Colonic mucosa (tissue), 4 donors: Measurements from ENCODE around the gene TMPRSS6. TPM values are rescaled to one million over a fixed set of nuclear protein-coding genes. Genes with fewer than 3 reads are reported as not detected.

Experiments used
- DNase-seq: peaks from one replicate; pipeline ENCODE4 v3.0.0-alpha.2; 2020
- H3K27ac ChIP-seq: fragments of 200-600 bp; one replicate; pipeline ENCODE4 v1.8.0; 2021
- H3K27me3 ChIP-seq: fragments of 200-600 bp; one replicate; pipeline ENCODE4 v1.8.0; 2021
- H3K36me3 ChIP-seq: fragments of 200-600 bp; one replicate; pipeline ENCODE4 v1.8.0; 2021
- H3K4me1 ChIP-seq: fragments of 200-600 bp; one replicate; pipeline ENCODE4 v1.8.0; 2021; ENCODE audit warnings: mild to moderate bottlenecking
- H3K4me3 ChIP-seq: fragments of 200-600 bp; one replicate; pipeline ENCODE4 v1.8.0; 2021
- H3K9ac ChIP-seq, 2 donors: one replicate each; pipeline ENCODE4 v1.7.0; 2013; ENCODE audit warnings: control low read depth in 2 of 2, low read depth in 2 of 2, low read length in 2 of 2
- H3K9me3 ChIP-seq: fragments of 200-600 bp; one replicate; pipeline ENCODE4 v1.8.0; 2021
- CTCF ChIP-seq: fragments of 200-600 bp; IDR thresholded peaks from one replicate; pipeline ENCODE4 v1.8.0; 2022; ENCODE audit warnings: antibody characterized with exemption, mild to moderate bottlenecking
- intact Hi-C: fragments of 100-400 bp; cut with DNase I; formaldehyde crosslinking; loops from one replicate; pipeline ENCODE4 v1.14.1; 2022
- total RNA-seq, 2 donors: library from RNA; stranded (reverse); fragmentation: NEBNext Ultra II Directional in 1 of 2; extraction: Animal tissue kit (Norgen Biotek cat#: 25700) in 1 of 2; gene quantifications; one replicate each; pipeline ENCODE4 v1.2.1, GENCODE V29; 2021
- donor health status: healthy.
- donor health status: DM: no; HTN: no; CAD: no.
- donor health status: DM: no; HTN: no; CAD: no.

The TMPRSS6 gene
- total RNA-seq, 2 donors from 2014 or later, result 0.10 to 1.5 TPM

GRCh38 chr22:37120569-37121340 is 11.2 kb upstream of the TMPRSS6 start:
- Histone ChIP-seq H3K27ac (no peak overlapping the region), H3K4me3 (no peak overlapping the region), H3K36me3 (no peaks in the 10 kb centered on the region), H3K9me3 (no peaks in the 10 kb centered on the region), H3K27me3 (no peaks in the 10 kb centered on the region), H3K4me1 (no peaks in the 10 kb centered on the region), H3K9ac (no peak overlapping the region)
- intact Hi-C loops, result no loop called here
- TF ChIP-seq CTCF, result no peak
- no peak for DNase-seq

- H3K4me3 ChIP-seq, result no peak overlapping the region
- no peaks in the 10 kb centered on the region for H3K36me3 ChIP-seq
- H3K9ac ChIP-seq, result no peak overlapping the region
- no peaks in the 10 kb centered on the region for H3K4me1 ChIP-seq
- H3K9me3 ChIP-seq, result no peaks in the 10 kb centered on the region
- no peak for DNase-seq
- no peak overlapping the region for H3K27ac ChIP-seq
- no peaks in the 10 kb centered on the region for H3K27me3 ChIP-seq
- intact Hi-C loops, result no loop called here
- no peak for TF ChIP-seq CTCF
Measured at GRCh38 chr22:37119872-37120271, 10.4 kb upstream of the TMPRSS6 start.

GRCh38 chr22:37118083-37118482 is 8.6 kb upstream of the TMPRSS6 start:
- intact Hi-C loops, result no loop called here
- H3K4me1 ChIP-seq, result no peaks in the 10 kb centered on the region

GRCh38 chr22:37117092-37117491 is 7.6 kb upstream of the TMPRSS6 start:
- Histone ChIP-seq H3K9ac (no peak overlapping the region), H3K9me3 (no peaks in the 10 kb centered on the region), H3K36me3 (no peaks in the 10 kb centered on the region), H3K4me3 (no peak overlapping the region), H3K4me1 (no peaks in the 10 kb centered on the region), H3K27me3 (no peaks in the 10 kb centered on the region), H3K27ac (no peak overlapping the region)
- TF ChIP-seq CTCF, result no peak
- intact Hi-C loops, result no loop called here
- DNase-seq, result no peak

More at GRCh38 chr22:37118083-37118482, 8.6 kb upstream of the TMPRSS6 start:
- no peak for TF ChIP-seq CTCF
- Histone ChIP-seq H3K27ac (no peak overlapping the region), H3K36me3 (no peaks in the 10 kb centered on the region), H3K9me3 (no peaks in the 10 kb centered on the region), H3K27me3 (no peaks in the 10 kb centered on the region), H3K9ac (no peak overlapping the region), H3K4me3 (no peak overlapping the region)
- DNase-seq, result no peak

- Histone ChIP-seq H3K27ac (no peak overlapping the region), H3K9me3 (no peaks in the 10 kb centered on the region), H3K36me3 (no peaks in the 10 kb centered on the region), H3K27me3 (no peaks in the 10 kb centered on the region), H3K9ac (no peak overlapping the region), H3K4me1 (no peaks in the 10 kb centered on the region), H3K4me3 (no peak overlapping the region)
- no peak for TF ChIP-seq CTCF
- no peak for DNase-seq
- intact Hi-C loops, result no loop called here
Measured at GRCh38 chr22:37115032-37115431, 5.5 kb upstream of the TMPRSS6 start.
